Gastroesophageal sphincter (tissue), 4 donors: ENCODE measurements around the gene CDKN2B. TPM values are rescaled to one million over a fixed set of nuclear protein-coding genes. Genes with fewer than 3 reads are reported as not detected.

ENCODE experiments used
- ATAC-seq: fragments of 150-250 bp; one replicate; pipeline ENCODE4 v1.9.1; 2016; ENCODE audit warnings: mild to moderate bottlenecking, moderate library complexity
- H3K27ac ChIP-seq, 4 donors: fragments of 200-600 bp; sonication (generic) in 3 of 4; 1 replicate in 3 of 4; 2 replicates in 1 of 4; pipeline ENCODE4 v1.5.1; 2016 to 2019
- H3K27me3 ChIP-seq: fragments of 200-600 bp; sonication (generic); one replicate; pipeline ENCODE4 v1.5.1; 2019
- H3K36me3 ChIP-seq, 2 donors: fragments of 200-600 bp; sonication (generic); one replicate each; pipeline ENCODE4 v1.5.1; 2019; ENCODE audit warnings: control low read depth in 1 of 2
- H3K4me1 ChIP-seq, 3 donors: fragments of 200-600 bp; sonication (generic); 1 replicate in 2 of 3; 2 replicates in 1 of 3; pipeline ENCODE4 v1.5.1; 2016 to 2019; ENCODE audit warnings: control low read depth in 2 of 3
- H3K4me3 ChIP-seq, 2 donors: fragments of 200-600 bp; sonication (generic); one replicate each; pipeline ENCODE4 v1.5.1; 2019; ENCODE audit warnings: mild to moderate bottlenecking in 1 of 2, moderate library complexity in 1 of 2
- H3K9me3 ChIP-seq, 3 donors: fragments of 200-600 bp; sonication (generic); one replicate each; pipeline ENCODE4 v1.5.1; 2017 to 2019; ENCODE audit warnings: control low read depth in 2 of 3
- CTCF ChIP-seq, 4 experiments: fragments of 200-600 bp in 2 of 4; fragments of 450-650 bp in 2 of 4; sonication (generic) in 1 of 4; IDR thresholded peaks; one replicate each; pipeline ENCODE4 v1.5.1; 2017 to 2019; ENCODE audit warnings: antibody characterized with exemption in 4 of 4, mild to moderate bottlenecking in 2 of 4, moderate library complexity in 2 of 4
- EP300 ChIP-seq: sonication (generic); formaldehyde crosslinking; IDR thresholded peaks from one replicate; pipeline ENCODE4 v1.6.1; 2017; ENCODE audit warnings: antibody characterized with exemption, mild to moderate bottlenecking
- POLR2A ChIP-seq, 2 donors: fragments of 450-650 bp; IDR thresholded peaks; one replicate each; pipeline ENCODE4 v1.6.1; 2017; ENCODE audit warnings: antibody characterized with exemption in 2 of 2, mild to moderate bottlenecking in 2 of 2, moderate library complexity in 1 of 2
- POLR2AphosphoS5 ChIP-seq: sonication (generic); formaldehyde crosslinking; IDR thresholded peaks from one replicate; pipeline ENCODE4 v1.6.1; 2017; ENCODE audit warnings: antibody characterized with exemption
- WGBS, 2 donors: methylation state at CpG; one replicate each; pipeline ENCODE4 v1.1.5; 2018; ENCODE audit warnings: low coverage in 1 of 2; 5-methylcytosine and 5-hydroxymethylcytosine counted together
- total RNA-seq, 4 donors: library from RNA; depleted of rRNA; stranded (reverse); fragments of >200 nt; gene quantifications; one replicate each; pipeline ENCODE4 v1.1.0, GENCODE V29; 2016

The CDKN2B gene
- total RNA-seq, 4 donors from 2014 or later = 6.2 to 21.6 (median 9.3) TPM

- H3K36me3 ChIP-seq = no peaks in the 10 kb centered on the region
- 65 to 70% methylated on average over 4 of the region's 4 CpGs for WGBS, 2 donors
- H3K27ac ChIP-seq = no peak overlapping the region
- H3K27me3 ChIP-seq = peaks cover 11% of the 10 kb centered on the region
- H3K4me3 ChIP-seq = no peak overlapping the region
- H3K4me1 ChIP-seq = no peaks in the 10 kb centered on the region
- no peaks in the 10 kb centered on the region for H3K9me3 ChIP-seq
- ATAC-seq = no peak
- TF ChIP-seq POLR2AphosphoS5 (no peak), POLR2A (IDR thresholded peaks at IDR 0.05) (no peak), CTCF (IDR thresholded peaks at IDR 0.05) (no peak), EP300 (no peak)
These were observed 20.1 kb upstream of the CDKN2B start for GRCh38 chr9:22029231-22029630.

- Histone ChIP-seq H3K4me3 (no peak overlapping the region), H3K36me3 (no peaks in the 10 kb centered on the region), H3K27me3 (peaks cover 13% of the 10 kb centered on the region), H3K9me3 (no peaks in the 10 kb centered on the region), H3K27ac (no peak overlapping the region), H3K4me1 (no peaks in the 10 kb centered on the region)
- no peak for TF ChIP-seq CTCF (IDR thresholded peaks at IDR 0.05)
- no peak for TF ChIP-seq POLR2AphosphoS5
- no peak for TF ChIP-seq EP300
- no peak for TF ChIP-seq POLR2A (IDR thresholded peaks at IDR 0.05)
- no peak for ATAC-seq
These were observed 19.3 kb upstream of the CDKN2B start for GRCh38 chr9:22028394-22028793.

GRCh38 chr9:22026696-22027095 lies 17.6 kb upstream of the CDKN2B start:
- Histone ChIP-seq H3K36me3 (no peaks in the 10 kb centered on the region), H3K27me3 (peaks cover 13% of the 10 kb centered on the region), H3K4me1 (no peaks in the 10 kb centered on the region), H3K9me3 (no peaks in the 10 kb centered on the region), H3K4me3 (no peak overlapping the region), H3K27ac (no peak overlapping the region)
- ATAC-seq = no peak
- TF ChIP-seq POLR2AphosphoS5 (no peak), CTCF (IDR thresholded peaks at IDR 0.05) (no peak), POLR2A (IDR thresholded peaks at IDR 0.05) (no peak), EP300 (no peak)
- WGBS, 2 donors = 38 to 47% methylated on average over 3 of the region's 6 CpGs

- Histone ChIP-seq H3K4me1 (no peaks in the 10 kb centered on the region), H3K27ac (no peak overlapping the region), H3K4me3 (no peak overlapping the region), H3K9me3 (peaks cover 0 to 15% (median 0%) of the 10 kb centered on the region in 3 donors), H3K27me3 (peaks cover 13% of the 10 kb centered on the region), H3K36me3 (no peaks in the 10 kb centered on the region)
- TF ChIP-seq CTCF (IDR thresholded peaks at IDR 0.05) (no peak), POLR2A (IDR thresholded peaks at IDR 0.05) (no peak), POLR2AphosphoS5 (no peak), EP300 (no peak)
- ATAC-seq = no peak
- WGBS, 2 donors = 95 to 100% methylated on average over 1 to 3 of the region's 3 CpGs
These were observed 13.3 kb upstream of the CDKN2B start for GRCh38 chr9:22022396-22022795.

- H3K27me3 ChIP-seq = peaks cover 14% of the 10 kb centered on the region
- no peak for ATAC-seq
- 13 to 27% methylated on average over 13 of the region's 13 CpGs for WGBS, 2 donors
These were observed 1.9 kb upstream of the CDKN2B start for GRCh38 chr9:22010866-22011625.

More at GRCh38 chr9:22010866-22011625, 1.9 kb upstream of the CDKN2B start:
- Histone ChIP-seq H3K36me3 (no peaks in the 10 kb centered on the region), H3K4me1 (peaks cover 3 to 15% (median 3%) of the 10 kb centered on the region in 3 donors), H3K9me3 (no peaks in the 10 kb centered on the region), H3K27ac (no peak overlapping the region), H3K4me3 (no peak overlapping the region)
- TF ChIP-seq POLR2AphosphoS5 (no peak), EP300 (no peak), POLR2A (IDR thresholded peaks at IDR 0.05) (no peak), CTCF (IDR thresholded peaks at IDR 0.05) (no peak)
